ENCODE data around the gene MYO7A. TPM values are rescaled to one million over a fixed set of nuclear protein-coding genes. Genes with fewer than 3 reads are reported as not detected.

The MYO7A gene
- total RNA-seq, 4 donors from 2014 or later: 0.15 to 4.0 (median 1.2) TPM

DNA sequence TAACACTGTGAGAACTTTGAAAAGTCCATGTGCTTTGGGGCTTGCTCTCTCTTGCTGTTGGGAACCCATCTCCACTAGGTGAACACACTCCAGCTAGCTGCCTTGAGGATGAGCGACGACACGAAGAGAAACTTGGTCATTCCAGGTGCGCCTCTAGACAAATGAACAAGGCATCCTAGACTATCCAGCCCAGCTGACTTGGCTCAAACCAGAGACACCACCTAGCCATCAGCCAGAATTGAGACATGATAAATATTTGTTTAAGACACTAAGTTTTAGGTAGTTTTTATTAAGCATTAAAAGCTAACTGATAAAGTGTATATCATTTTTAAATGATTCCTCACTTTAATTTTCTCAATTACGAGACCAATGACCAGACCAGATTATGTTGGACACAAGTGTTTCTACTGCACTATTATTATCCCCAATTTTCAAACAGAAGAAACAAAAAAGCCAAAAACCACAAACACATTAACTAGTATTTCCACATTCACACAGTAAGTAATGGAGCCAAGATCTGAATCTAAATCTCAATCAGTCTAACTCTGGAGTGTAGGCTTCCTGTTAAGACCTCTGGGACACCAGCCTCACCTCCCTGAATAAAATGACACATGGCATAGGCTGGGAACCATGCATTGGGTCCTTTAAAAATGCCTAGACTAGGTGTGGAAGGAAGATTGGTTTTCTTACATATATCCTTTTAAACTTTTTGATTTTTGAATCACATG lies 103.0 kb downstream of the MYO7A start:
- no peaks in the 10 kb centered on the region for H3K36me3 ChIP-seq
- no peaks in the 10 kb centered on the region for H3K9me3 ChIP-seq
- no peaks in the 10 kb centered on the region for H3K27me3 ChIP-seq
- H3K4me3 ChIP-seq: no peak overlapping the region
- no peak overlapping the region for H3K27ac ChIP-seq
- DNase-seq: no peak
- WGBS, 2 donors: 92 to 93% methylated on average over 2 to 5 of the region's 5 CpGs
- no peak for TF ChIP-seq POLR2A (IDR thresholded peaks at IDR 0.05)
- TF ChIP-seq, protein P1, sequence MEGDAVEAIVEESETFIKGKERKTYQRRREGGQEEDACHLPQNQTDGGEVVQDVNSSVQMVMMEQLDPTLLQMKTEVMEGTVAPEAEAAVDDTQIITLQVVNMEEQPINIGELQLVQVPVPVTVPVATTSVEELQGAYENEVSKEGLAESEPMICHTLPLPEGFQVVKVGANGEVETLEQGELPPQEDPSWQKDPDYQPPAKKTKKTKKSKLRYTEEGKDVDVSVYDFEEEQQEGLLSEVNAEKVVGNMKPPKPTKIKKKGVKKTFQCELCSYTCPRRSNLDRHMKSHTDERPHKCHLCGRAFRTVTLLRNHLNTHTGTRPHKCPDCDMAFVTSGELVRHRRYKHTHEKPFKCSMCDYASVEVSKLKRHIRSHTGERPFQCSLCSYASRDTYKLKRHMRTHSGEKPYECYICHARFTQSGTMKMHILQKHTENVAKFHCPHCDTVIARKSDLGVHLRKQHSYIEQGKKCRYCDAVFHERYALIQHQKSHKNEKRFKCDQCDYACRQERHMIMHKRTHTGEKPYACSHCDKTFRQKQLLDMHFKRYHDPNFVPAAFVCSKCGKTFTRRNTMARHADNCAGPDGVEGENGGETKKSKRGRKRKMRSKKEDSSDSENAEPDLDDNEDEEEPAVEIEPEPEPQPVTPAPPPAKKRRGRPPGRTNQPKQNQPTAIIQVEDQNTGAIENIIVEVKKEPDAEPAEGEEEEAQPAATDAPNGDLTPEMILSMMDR (IDR thresholded peaks at IDR 0.05): no peak
- no peaks in the 10 kb centered on the region for H3K4me1 ChIP-seq
- intact Hi-C loops (cut with DNase I): no loop called here

GRCh38 chr11:77231800-77232199 lies 103.8 kb downstream of the MYO7A start:
- TF ChIP-seq, protein P1 (IDR thresholded peaks at IDR 0.05): no peak
- TF ChIP-seq POLR2A (IDR thresholded peaks at IDR 0.05): no peak
- intact Hi-C loops (cut with DNase I): no loop called here
- H3K27ac ChIP-seq: no peak overlapping the region

GRCh38 chr11:77232242-77232641 lies 104.2 kb downstream of the MYO7A start:
- Histone ChIP-seq H3K4me3 (no peak overlapping the region), H3K27ac (no peak overlapping the region), H3K9me3 (no peaks in the 10 kb centered on the region), H3K36me3 (no peaks in the 10 kb centered on the region), H3K27me3 (no peaks in the 10 kb centered on the region), H3K4me1 (no peaks in the 10 kb centered on the region)
- intact Hi-C loops (cut with DNase I): no loop called here
- no peak for DNase-seq
- WGBS, 2 donors: 93 to 95% methylated on average over 3 to 4 of the region's 4 CpGs
- TF ChIP-seq, protein P1 (IDR thresholded peaks at IDR 0.05): no peak
- TF ChIP-seq POLR2A (IDR thresholded peaks at IDR 0.05): no peak

More at GRCh38 chr11:77231800-77232199, 103.8 kb downstream of the MYO7A start:
- WGBS, 2 donors: 80% methylated on average over 1 of the region's 1 CpG
- Histone ChIP-seq H3K4me3 (no peak overlapping the region), H3K36me3 (no peaks in the 10 kb centered on the region), H3K9me3 (no peaks in the 10 kb centered on the region), H3K27me3 (no peaks in the 10 kb centered on the region), H3K4me1 (no peaks in the 10 kb centered on the region)
- no peak for DNase-seq

DNA sequence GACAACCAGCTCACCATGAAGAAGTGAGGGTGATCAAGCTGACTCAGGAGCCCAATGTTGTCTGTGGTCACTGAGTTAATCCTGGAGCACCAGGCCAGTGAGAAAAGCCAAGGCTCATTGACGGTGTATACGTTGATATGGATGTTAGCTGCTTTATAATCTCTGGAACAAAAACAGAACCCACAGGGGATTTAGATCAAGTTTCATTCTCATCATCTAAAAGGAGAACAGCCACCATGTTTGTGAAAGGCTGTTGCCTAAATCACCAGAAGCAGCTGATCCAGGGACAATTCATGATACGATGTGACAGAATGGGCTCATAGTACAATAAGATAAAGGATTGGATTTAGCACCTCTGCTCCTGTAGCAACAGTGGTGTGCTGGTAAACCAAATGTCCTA lies 105.0 kb downstream of the MYO7A start:
- 85 to 97% methylated on average over 3 of the region's 3 CpGs for WGBS, 2 donors
- Histone ChIP-seq H3K27ac (no peak overlapping the region), H3K9me3 (no peaks in the 10 kb centered on the region), H3K4me1 (no peaks in the 10 kb centered on the region), H3K36me3 (no peaks in the 10 kb centered on the region), H3K27me3 (no peaks in the 10 kb centered on the region), H3K4me3 (no peak overlapping the region)
- intact Hi-C loops (cut with DNase I): no loop called here
- TF ChIP-seq POLR2A (IDR thresholded peaks at IDR 0.05): no peak
- TF ChIP-seq, protein P1 (IDR thresholded peaks at IDR 0.05): no peak
- no peak for DNase-seq

GRCh38 chr11:77236901-77237300 lies 108.9 kb downstream of the MYO7A start:
- no peaks in the 10 kb centered on the region for H3K36me3 ChIP-seq
- H3K9me3 ChIP-seq: no peaks in the 10 kb centered on the region
- no peaks in the 10 kb centered on the region for H3K4me1 ChIP-seq
- TF ChIP-seq, protein P1 (IDR thresholded peaks at IDR 0.05): no peak
- TF ChIP-seq POLR2A (IDR thresholded peaks at IDR 0.05): no peak
- H3K4me3 ChIP-seq: no peak overlapping the region
- intact Hi-C loops (cut with DNase I): no loop called here
- no peak for DNase-seq
- H3K27me3 ChIP-seq: no peaks in the 10 kb centered on the region
- H3K27ac ChIP-seq: no peak overlapping the region
